ENCODE data around the gene NPM1.
"Not testable (repeated sequence)": the region's sequence is repeated elsewhere in the genome, so short reads cannot be mapped to it uniquely, and the experiment has no call there.

The NPM1 gene

GRCh38 chr5:171413153-171413910 lies 25.7 kb downstream of the NPM1 start:
- DNase-seq (ENCODE audit: low read depth) = no peak

- not testable (repeated sequence) for DNase-seq (ENCODE audit: low read depth)
Observed at GRCh38 chr5:171413993-171414392, 26.3 kb downstream of the NPM1 start.

- DNase-seq (ENCODE audit: low read depth) = no peak
Observed at GRCh38 chr5:171415115-171415730, 27.6 kb downstream of the NPM1 start.

GRCh38 chr5:171416160-171417049 lies 28.8 kb downstream of the NPM1 start:
- DNase-seq (ENCODE audit: low read depth) = no peak

- DNase-seq (ENCODE audit: low read depth) = no peak
Observed at GRCh38 chr5:171418316-171418981, 30.8 kb downstream of the NPM1 start.

GRCh38 chr5:171418982-171419687 lies 31.5 kb downstream of the NPM1 start, which contains the start of gene FGF18:
FGF18 (plus strand) TSS chr5:171419647; CDS start chr5:171420200, 553 bp downstream.
- DNase-seq (ENCODE audit: low read depth) = no peak

- DNase-seq (ENCODE audit: low read depth) = no peak
Observed at GRCh38 chr5:171419688-171420430, 32.2 kb downstream of the NPM1 start.

GRCh38 chr5:171420431-171421241 lies 33.0 kb downstream of the NPM1 start:
- no peak for DNase-seq (ENCODE audit: low read depth)

- no peak for DNase-seq (ENCODE audit: low read depth)
Observed at GRCh38 chr5:171421331-171422262, 33.9 kb downstream of the NPM1 start.

- DNase-seq (ENCODE audit: low read depth) = no peak
Observed at GRCh38 chr5:171422495-171422894, 34.8 kb downstream of the NPM1 start.

- DNase-seq (ENCODE audit: low read depth) = no peak
Observed at GRCh38 chr5:171422902-171423663, 35.4 kb downstream of the NPM1 start.

- DNase-seq (ENCODE audit: low read depth) = no peak
Observed at GRCh38 chr5:171424726-171425125, 37.1 kb downstream of the NPM1 start.

GRCh38 chr5:171425596-171426244 lies 38.1 kb downstream of the NPM1 start:
- DNase-seq (ENCODE audit: low read depth) = no peak

- no peak for DNase-seq (ENCODE audit: low read depth)
Observed at GRCh38 chr5:171426266-171426665, 38.6 kb downstream of the NPM1 start.

GRCh38 chr5:171426680-171427079 lies 39.0 kb downstream of the NPM1 start:
- DNase-seq (ENCODE audit: low read depth) = no peak

- no peak for DNase-seq (ENCODE audit: low read depth)
Observed at GRCh38 chr5:171427318-171428167, 39.9 kb downstream of the NPM1 start.

All from CMK (cell line).